Glutamatergic neuron (in vitro differentiated cells): ENCODE results near the gene ARHGAP28. TPM values are rescaled to one million over a fixed set of nuclear protein-coding genes. Genes with fewer than 3 reads are reported as not detected.
A peak's percentile ranks its signal among the peaks of the same experiment; 100 is the strongest.

Experiments used
- DNase-seq: peaks from one replicate; pipeline ENCODE4 v3.0.0; 2022
- H3K27ac Mint-ChIP-seq: one replicate; pipeline ENCODE4 v1.8.0; 2020; ENCODE audit warnings: mild to moderate bottlenecking, mixed read lengths, inconsistent platforms; ENCODE audit not compliant: unreplicated experiment
- H3K27me3 Mint-ChIP-seq: one replicate; pipeline ENCODE4 v1.8.0; 2020; ENCODE audit warnings: mild to moderate bottlenecking, moderate library complexity, mixed read lengths, inconsistent platforms; ENCODE audit not compliant: unreplicated experiment
- H3K36me3 Mint-ChIP-seq: one replicate; pipeline ENCODE4 v1.8.0; 2020; ENCODE audit warnings: mild to moderate bottlenecking, mixed read lengths, inconsistent platforms; ENCODE audit not compliant: unreplicated experiment
- H3K4me1 Mint-ChIP-seq: one replicate; pipeline ENCODE4 v1.8.0; 2020; ENCODE audit warnings: mild to moderate bottlenecking, low read depth, mixed read lengths, inconsistent platforms; ENCODE audit not compliant: unreplicated experiment
- H3K4me3 Mint-ChIP-seq: one replicate; pipeline ENCODE4 v1.8.0; 2020; ENCODE audit warnings: mild to moderate bottlenecking, mixed read lengths, inconsistent platforms; ENCODE audit not compliant: unreplicated experiment
- H3K9me3 Mint-ChIP-seq: one replicate; pipeline ENCODE4 v1.8.0; 2020; ENCODE audit warnings: mild to moderate bottlenecking, moderate library complexity, mixed read lengths, inconsistent platforms; ENCODE audit not compliant: unreplicated experiment
- total RNA-seq: library from RNA; stranded (reverse); fragmentation: NEBNext Ultra II Directional; extraction: Animal tissue kit (Norgen Biotek cat#: 25700); gene quantifications from one replicate; pipeline ENCODE4 v1.2.1, GENCODE V29; 2021; ENCODE audit not compliant: unreplicated experiment
- TF ChIP-seq, protein P1 (sequence below): fragments of 200-600 bp; sonication (generic); IDR thresholded peaks from one replicate; pipeline ENCODE4 v1.5.0; 2021; ENCODE audit not compliant: partially characterized antibody, unreplicated experiment

ARHGAP28 gene
- total RNA-seq, 1 donor from 2014 or later, result 36.8 TPM

DNA sequence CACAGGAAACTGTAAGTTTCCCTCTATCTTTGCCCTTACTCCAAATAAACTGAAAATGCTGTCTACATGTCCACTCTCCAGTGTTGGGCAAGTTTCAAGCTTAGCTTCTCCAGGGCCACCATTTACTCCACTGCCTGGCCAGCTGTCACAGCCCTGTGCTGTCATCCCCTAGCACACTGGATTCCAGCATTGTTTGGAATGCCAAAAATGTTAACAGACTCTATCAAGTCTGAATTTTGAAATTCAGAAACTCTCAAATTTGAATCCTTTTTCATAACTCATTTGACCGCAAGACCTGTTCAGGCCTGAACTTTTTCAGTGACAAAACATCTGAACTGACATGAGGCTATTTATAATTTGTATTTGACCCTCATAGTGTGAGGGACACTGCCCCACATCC, 5.2 kb upstream of the ARHGAP28 start:
- peaks cover 8% of the 10 kb centered on the region for H3K4me1 Mint-ChIP-seq
- peaks cover 9% of the 10 kb centered on the region for H3K27me3 Mint-ChIP-seq
- H3K4me3 Mint-ChIP-seq, result no peak overlapping the region
- H3K9me3 Mint-ChIP-seq, result peaks cover 5% of the 10 kb centered on the region
- H3K36me3 Mint-ChIP-seq, result no peaks in the 10 kb centered on the region
- no peak for DNase-seq
- no peak overlapping the region for H3K27ac Mint-ChIP-seq
- TF ChIP-seq, protein P1, sequence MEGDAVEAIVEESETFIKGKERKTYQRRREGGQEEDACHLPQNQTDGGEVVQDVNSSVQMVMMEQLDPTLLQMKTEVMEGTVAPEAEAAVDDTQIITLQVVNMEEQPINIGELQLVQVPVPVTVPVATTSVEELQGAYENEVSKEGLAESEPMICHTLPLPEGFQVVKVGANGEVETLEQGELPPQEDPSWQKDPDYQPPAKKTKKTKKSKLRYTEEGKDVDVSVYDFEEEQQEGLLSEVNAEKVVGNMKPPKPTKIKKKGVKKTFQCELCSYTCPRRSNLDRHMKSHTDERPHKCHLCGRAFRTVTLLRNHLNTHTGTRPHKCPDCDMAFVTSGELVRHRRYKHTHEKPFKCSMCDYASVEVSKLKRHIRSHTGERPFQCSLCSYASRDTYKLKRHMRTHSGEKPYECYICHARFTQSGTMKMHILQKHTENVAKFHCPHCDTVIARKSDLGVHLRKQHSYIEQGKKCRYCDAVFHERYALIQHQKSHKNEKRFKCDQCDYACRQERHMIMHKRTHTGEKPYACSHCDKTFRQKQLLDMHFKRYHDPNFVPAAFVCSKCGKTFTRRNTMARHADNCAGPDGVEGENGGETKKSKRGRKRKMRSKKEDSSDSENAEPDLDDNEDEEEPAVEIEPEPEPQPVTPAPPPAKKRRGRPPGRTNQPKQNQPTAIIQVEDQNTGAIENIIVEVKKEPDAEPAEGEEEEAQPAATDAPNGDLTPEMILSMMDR, result no peak

DNA sequence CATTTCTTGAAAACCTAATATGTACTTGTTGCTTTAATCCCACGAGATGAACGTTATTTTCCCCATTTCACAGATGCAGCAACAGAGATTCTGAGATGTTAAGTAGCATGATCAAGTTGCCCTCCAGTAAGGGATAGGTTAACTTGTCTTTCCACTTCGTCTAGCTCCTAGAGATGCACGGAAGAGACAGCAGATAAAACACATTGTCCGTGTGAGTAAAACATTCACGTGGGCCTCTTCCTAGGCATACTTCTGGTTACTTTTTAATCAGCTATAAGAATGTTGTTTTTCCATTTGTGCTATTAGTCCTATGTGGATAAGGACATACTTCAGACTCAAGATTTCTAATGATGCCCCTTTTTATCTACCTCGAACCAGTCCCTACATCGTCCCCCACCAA, 1.2 kb upstream of the ARHGAP28 start:
- Mint-ChIP-seq H3K27ac (peak overlapping the region; percentile 100), H3K27me3 (peaks cover 13% of the 10 kb centered on the region), H3K9me3 (peaks cover 7% of the 10 kb centered on the region), H3K4me1 (peaks cover 23% of the 10 kb centered on the region), H3K4me3 (peak overlapping the region; percentile 98), H3K36me3 (no peaks in the 10 kb centered on the region)
- TF ChIP-seq, protein P1, result no peak
- no peak for DNase-seq

- peaks cover 7% of the 10 kb centered on the region for H3K9me3 Mint-ChIP-seq
- peaks cover 13% of the 10 kb centered on the region for H3K27me3 Mint-ChIP-seq
- peak overlapping the region; percentile 100 for H3K27ac Mint-ChIP-seq
- peak overlapping the region; percentile 98 for H3K4me3 Mint-ChIP-seq
- H3K4me1 Mint-ChIP-seq, result peaks cover 27% of the 10 kb centered on the region
- TF ChIP-seq, protein P1, result no peak
- no peaks in the 10 kb centered on the region for H3K36me3 Mint-ChIP-seq
- no peak for DNase-seq
Measured at GRCh38 chr18:6728809-6729246, 688 bp upstream of the ARHGAP28 start.

- H3K9me3 Mint-ChIP-seq, result peaks cover 9% of the 10 kb centered on the region
- peak overlapping the region; percentile 84 for H3K4me3 Mint-ChIP-seq
- peaks cover 35% of the 10 kb centered on the region for H3K4me1 Mint-ChIP-seq
- TF ChIP-seq, protein P1, result no peak
- H3K36me3 Mint-ChIP-seq, result no peaks in the 10 kb centered on the region
- peaks cover 13% of the 10 kb centered on the region for H3K27me3 Mint-ChIP-seq
- no peak for DNase-seq
- H3K27ac Mint-ChIP-seq, result peak overlapping the region; percentile 84
Measured at GRCh38 chr18:6730416-6731221, 1.1 kb downstream of the ARHGAP28 start.

DNA sequence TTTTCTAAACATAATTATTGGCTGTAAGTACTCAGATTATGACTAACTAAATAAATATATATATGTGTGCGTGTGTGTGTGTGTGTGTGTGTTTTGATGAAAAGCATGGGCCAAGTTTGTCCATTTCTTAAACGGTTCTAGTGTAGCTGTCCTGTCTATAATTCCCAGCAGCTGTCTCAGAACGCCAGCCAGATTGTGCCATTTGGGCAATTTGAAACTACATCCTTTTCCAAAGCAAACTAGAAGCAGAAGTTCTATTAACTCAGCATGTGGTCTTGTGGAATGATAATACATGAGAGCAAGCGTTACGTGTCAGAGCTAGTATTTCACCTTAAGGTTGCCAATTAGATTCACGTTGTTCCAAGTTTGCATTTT, 1.7 kb downstream of the ARHGAP28 start:
- Mint-ChIP-seq H3K4me1 (peaks cover 35% of the 10 kb centered on the region), H3K4me3 (peak overlapping the region; percentile 84), H3K36me3 (no peaks in the 10 kb centered on the region), H3K9me3 (peaks cover 9% of the 10 kb centered on the region), H3K27me3 (peaks cover 13% of the 10 kb centered on the region), H3K27ac (peak overlapping the region; percentile 84)
- no peak for DNase-seq
- TF ChIP-seq, protein P1, result no peak
